GM12873 (cell line): ENCODE data around the gene RPS6KA4.

Experiments
- CTCF ChIP-seq: IDR thresholded peaks from 2 replicates; pipeline ENCODE4 v1.5.1; 2012; ENCODE audit warnings: low read depth, mild to moderate bottlenecking, moderate library complexity, low read length, control low read depth; ENCODE audit not compliant: insufficient read depth; ENCODE audit errors: missing control alignments

RPS6KA4 gene

GRCh38 chr11:64401775-64402174, 42.8 kb downstream of the RPS6KA4 start:
- no peak for TF ChIP-seq CTCF

GRCh38 chr11:64403106-64403505, 44.1 kb downstream of the RPS6KA4 start:
- no peak for TF ChIP-seq CTCF

- TF ChIP-seq CTCF, result no peak
Observed at GRCh38 chr11:64406221-64406946, 47.4 kb downstream of the RPS6KA4 start.

- TF ChIP-seq CTCF, result no peak
Observed at GRCh38 chr11:64407221-64407620, 48.3 kb downstream of the RPS6KA4 start.

GRCh38 chr11:64407630-64408029, 48.7 kb downstream of the RPS6KA4 start:
- TF ChIP-seq CTCF, result no peak

- TF ChIP-seq CTCF, result no peak
Observed at GRCh38 chr11:64409278-64409677, 50.3 kb downstream of the RPS6KA4 start.

- no peak for TF ChIP-seq CTCF
Observed at GRCh38 chr11:64409707-64410403, 50.9 kb downstream of the RPS6KA4 start.
